OCI-LY1 (cell line): ENCODE results near the gene MICALL2.

ENCODE experiments used
- EZH2 ChIP-seq: fragments of 200-600 bp; sonication (generic), shearing (Covaris generic); IDR thresholded peaks from 2 replicates; pipeline ENCODE4 v1.8.0; 2017; ENCODE audit warnings: borderline replicate concordance, mixed run types, mild to moderate bottlenecking, antibody characterized with exemption, low read length, moderate library complexity, mixed read lengths
- TF ChIP-seq, protein P1 (sequence below): fragments of 200-600 bp; sonication (generic), shearing (Covaris generic); IDR thresholded peaks from 2 replicates; pipeline ENCODE4 v1.5.1; 2017; ENCODE audit warnings: mild to moderate bottlenecking, antibody characterized with exemption, low read length, moderate library complexity, mixed read lengths

DNA sequence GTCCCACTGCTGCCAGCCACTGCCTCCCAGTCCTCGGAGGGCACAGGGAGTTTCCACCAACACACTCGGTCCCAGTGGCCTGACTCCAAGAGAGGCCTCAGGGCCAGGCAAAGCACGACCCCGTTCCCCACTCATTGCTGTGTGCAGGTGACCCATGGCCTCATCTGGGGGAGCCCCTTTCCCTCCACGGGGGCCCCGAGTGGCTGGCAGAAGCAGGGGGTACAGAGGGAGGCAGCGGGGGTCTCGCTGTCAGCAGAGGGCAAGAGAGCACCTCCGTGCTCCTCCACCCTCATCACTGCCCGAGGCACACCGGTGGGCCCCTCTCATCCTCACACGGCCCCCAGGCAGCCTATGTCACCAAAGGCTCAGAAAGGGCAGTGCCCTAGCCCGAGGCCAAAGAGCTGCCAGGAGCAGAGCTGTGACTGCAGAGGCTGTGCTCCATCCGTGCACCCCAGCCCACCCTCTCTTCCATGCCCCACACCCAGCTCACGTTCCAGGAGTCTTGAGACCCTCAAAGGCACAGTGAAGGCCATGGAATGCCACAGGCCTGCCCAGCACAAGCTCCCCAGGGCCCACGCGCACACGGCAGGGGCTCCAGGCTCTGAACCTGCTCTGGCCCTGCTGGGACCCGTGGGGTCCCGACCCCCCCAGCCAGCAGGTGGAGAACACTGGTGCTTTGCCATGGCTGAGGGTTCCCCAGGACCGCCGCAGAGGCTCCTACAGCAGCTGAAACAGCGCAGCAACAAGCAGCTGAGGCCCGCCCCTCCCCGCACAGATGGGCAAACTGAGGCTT lies 25.9 kb downstream of the MICALL2 start:
- TF ChIP-seq, protein P1, sequence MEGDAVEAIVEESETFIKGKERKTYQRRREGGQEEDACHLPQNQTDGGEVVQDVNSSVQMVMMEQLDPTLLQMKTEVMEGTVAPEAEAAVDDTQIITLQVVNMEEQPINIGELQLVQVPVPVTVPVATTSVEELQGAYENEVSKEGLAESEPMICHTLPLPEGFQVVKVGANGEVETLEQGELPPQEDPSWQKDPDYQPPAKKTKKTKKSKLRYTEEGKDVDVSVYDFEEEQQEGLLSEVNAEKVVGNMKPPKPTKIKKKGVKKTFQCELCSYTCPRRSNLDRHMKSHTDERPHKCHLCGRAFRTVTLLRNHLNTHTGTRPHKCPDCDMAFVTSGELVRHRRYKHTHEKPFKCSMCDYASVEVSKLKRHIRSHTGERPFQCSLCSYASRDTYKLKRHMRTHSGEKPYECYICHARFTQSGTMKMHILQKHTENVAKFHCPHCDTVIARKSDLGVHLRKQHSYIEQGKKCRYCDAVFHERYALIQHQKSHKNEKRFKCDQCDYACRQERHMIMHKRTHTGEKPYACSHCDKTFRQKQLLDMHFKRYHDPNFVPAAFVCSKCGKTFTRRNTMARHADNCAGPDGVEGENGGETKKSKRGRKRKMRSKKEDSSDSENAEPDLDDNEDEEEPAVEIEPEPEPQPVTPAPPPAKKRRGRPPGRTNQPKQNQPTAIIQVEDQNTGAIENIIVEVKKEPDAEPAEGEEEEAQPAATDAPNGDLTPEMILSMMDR: no peak
- TF ChIP-seq EZH2: no peak
